Renal cortical epithelial cell (primary cell): ENCODE data around the gene DCLK1. TPM values are rescaled to one million over a fixed set of nuclear protein-coding genes. Genes with fewer than 3 reads are reported as not detected.
"Not testable (repeated sequence)": the region's sequence is repeated elsewhere in the genome, so short reads cannot be mapped to it uniquely, and the experiment has no call there.

ENCODE experiments used
- DNase-seq: peaks from one replicate; pipeline ENCODE4 v3.0.0-alpha.2; 2011; ENCODE audit warnings: low read depth
- total RNA-seq: library from RNA; depleted of rRNA; stranded (reverse); fragments of >200 nt; gene quantifications from 2 replicates; pipeline ENCODE4 v1.2.3, GENCODE V29; 2014

The DCLK1 gene
- total RNA-seq, 1 donor from 2014 or later, result 12.0 TPM

DNA sequence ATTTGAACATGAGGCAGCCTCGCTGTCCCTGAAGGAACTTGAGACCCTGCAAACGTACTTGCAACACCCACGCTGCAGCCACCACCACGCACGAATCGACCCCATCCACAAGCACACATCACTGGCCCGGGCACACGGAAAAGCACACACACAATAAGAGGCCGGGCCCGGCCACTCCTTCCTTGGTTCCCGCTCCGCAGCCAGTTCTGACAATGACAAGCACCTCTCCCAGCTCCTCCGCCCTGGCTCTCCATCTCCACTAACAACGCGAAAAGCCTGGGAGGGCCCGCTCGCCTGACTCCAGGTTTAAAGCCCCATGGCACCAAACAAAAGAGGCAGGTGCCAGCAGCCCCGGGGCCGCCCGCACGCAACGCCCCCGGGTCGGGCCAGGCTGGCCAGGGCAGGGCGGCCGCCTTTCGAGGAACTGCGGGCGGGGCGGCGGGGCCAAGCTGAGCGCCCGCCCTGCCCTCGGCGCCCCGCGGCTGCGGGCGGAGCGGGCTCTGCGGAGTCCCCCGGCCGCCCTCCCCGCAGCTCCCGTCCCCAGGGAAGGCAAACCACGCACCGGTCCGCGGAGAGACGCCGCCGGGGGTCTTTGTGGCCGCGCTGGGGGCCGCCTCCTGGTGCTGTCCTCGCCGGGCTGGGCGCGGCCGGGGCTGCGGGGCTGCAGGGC is 495 bp downstream of the DCLK1 start:
- DNase-seq, result no peak

DNA sequence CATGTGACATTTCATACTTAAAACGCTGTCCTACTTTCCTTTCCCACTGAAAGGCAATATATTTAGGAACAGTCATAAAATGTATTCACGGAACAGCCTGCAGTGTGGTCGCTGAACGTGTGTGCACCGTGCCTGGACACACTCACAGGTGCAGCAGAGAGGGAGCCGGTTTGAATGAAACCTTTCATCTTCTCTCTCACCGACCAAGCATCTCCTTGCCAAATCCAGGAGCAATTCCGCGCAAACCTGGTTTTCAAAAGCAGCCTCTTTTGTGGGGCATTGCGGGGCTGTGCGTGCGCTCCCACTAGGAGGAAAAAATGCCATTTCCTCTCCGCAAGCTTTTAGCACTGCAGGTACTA is 1.0 kb downstream of the DCLK1 start:
- DNase-seq, result no peak

DNA sequence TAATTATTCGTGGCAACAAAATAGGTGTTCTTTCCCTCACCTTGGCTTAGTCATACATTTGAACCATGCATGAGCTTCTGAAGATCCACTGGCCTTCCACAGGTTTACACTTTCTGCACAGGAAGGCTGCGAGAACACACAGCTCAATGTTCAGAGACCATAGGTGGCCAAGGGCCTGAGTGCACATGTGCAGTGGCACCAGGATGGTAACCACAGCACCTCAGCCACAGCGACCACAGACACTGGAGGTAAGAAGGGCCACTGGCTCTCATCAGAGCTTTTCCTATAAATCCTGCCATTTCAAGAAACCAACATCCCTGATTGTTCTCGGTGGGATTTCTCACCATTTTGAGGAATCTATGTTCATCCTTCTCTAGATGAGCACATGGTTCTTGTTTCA is 1.6 kb downstream of the DCLK1 start:
- DNase-seq, result no peak

DNA sequence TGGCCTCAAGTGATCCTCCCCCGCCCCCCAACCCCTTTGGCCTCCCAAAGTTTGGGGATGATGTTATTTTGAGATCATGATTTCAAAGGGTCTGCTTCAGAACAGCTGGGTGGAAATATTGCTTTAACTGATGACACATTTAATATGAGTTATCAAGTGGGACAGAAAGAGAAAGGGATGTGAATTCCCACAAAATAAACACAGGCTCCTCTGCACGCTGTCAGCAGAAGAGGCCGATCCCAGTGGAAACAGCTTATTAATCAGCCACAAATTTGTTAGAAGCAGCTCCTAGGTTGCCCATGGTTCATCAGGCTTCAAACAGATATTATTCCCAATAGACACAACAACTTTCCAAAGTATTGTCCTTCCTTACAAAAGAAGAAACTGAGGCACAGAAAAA is 4.7 kb downstream of the DCLK1 start:
- DNase-seq, result no peak

DNA sequence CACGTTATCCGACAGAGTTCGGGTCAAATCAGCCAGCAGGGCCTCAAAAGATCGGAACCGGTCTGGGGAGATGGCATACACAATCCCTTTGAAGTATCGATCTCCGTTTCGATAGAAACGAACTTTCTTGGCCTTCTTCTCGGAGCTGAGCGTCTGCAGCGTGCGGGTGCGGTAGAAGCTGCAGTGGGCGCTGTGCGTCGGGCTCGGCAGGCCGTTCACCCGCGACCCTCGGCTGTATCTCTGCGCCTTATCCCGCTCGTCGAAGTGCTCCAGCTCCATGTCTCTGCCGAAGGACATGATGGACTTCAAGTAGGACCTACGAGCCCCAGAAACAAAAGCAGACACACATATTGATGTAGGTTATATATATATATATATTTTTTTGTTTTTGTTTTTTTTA is 5.3 kb downstream of the DCLK1 start:
- DNase-seq, result no peak

DNA sequence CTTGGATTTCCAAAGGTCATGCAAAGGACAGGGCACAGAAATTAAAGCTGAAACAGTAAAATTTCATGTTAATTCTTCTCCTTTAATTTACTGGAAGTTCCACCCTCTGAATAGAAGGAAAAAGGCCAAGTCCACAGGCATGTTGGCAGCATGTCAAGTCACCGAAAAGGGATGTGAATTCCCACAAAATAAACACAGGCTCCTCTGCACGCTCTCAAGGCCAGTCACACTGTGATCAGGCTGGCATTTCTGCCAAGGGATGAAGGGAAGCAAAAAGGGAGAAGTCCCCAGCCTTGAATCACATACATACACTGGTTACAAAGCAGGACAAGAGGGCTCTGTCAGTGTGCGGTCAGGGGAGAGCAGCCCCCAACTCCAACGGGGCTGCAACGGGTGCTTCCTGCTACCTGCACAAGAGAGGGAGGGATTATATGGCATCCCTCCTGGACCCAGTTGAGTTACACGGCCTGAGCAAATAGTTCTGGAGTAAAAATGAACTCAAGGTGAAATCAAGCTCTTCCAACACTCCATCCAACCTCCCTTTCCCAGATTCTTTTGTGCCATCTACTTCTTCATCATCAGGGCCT is 6.9 kb downstream of the DCLK1 start:
- DNase-seq, result peak; percentile 68

DNA sequence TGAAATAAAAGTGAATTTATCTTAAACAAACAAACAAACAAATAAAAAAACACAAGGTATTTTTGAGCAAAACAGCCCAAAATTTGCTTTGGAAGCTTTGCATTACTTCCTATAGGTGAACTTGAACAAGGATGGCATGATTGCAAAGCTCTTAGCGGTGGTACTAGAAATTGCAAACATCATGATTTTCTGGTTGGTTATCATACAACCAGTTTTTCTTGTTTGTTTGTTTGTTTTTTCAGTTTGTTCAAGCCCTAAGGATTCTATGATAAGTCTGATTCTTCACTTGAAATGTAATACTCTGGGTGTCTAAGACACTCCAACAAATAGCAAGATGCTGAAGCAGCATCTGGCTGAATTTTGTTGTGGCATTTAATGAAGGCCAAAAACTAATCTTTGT is 15.9 kb downstream of the DCLK1 start:
- no peak for DNase-seq

DNA sequence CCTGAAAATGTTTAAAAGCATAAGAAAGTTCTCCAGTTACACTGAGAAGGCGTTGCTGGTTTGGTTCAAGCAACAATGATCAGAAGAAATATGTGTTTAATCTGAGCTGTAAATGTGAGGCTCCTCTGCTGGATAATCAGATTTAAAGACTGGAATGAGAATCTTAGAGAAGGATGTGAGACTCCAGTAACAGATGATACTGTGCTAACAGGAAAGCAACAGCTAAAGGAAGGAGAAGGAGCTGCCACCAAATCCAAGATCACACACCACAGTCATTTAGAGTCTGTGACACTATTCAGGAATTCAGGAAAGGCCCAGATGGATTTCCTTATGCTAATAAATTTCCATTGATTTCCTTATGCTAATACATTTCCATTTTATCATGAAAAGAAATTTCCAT is 16.9 kb downstream of the DCLK1 start:
- no peak for DNase-seq

DNA sequence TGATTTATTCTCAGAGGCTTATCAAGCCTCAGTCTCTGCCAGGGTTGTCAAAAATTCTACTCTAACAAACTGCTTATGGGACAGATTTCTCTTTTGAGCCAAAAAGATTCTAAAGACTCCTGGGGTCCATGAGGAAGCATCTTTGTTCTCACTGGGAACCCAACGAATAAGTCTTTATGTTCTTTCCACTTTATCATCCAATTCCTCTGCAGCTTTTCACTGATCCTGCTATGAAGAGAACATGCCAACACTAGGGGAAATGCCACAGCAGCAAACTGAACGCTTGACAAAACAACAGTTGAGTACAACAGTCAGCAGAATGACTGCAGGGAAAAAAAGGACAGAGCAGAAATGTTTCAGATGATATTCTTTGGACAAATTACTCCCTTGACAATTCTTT is 22.2 kb downstream of the DCLK1 start:
- DNase-seq, result no peak

DNA sequence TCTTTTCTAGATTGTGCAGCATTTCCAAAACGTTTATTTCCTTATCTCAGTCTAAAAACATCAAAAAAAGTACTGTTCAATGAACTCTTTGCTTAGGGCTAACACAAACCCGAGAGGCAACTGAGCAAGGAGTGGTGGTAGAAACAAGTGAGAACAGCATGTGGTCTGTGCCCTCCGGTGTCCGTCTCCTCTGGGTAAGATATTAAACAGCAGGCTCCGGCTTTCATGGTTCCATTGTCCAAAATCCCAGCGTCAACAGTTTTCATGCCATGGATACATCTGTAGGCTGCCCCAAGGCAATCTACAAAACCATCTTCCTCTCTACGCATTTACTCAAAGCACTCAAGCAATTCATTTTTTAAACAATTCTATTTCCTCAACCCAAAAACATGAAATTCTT is 22.8 kb downstream of the DCLK1 start:
- no peak for DNase-seq

DNA sequence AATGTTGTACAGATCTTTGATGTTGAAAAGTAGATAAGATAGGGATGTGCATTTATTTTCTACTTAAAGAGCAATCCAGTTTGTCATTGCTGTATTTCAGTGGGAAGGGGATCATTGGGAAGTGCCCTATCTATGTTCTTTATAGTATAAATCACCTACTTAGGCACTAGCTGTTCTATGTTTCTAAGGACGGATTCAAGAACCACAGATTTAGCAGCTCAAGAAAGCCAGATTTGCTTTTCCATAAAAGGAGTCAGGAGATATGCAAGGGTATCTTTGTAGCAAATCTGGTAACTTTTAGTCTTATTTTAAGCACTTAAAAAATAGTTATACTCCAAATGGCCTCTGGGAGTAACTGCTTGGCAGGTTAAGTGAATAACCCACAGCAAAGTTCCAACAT is 23.7 kb downstream of the DCLK1 start:
- no peak for DNase-seq

DNA sequence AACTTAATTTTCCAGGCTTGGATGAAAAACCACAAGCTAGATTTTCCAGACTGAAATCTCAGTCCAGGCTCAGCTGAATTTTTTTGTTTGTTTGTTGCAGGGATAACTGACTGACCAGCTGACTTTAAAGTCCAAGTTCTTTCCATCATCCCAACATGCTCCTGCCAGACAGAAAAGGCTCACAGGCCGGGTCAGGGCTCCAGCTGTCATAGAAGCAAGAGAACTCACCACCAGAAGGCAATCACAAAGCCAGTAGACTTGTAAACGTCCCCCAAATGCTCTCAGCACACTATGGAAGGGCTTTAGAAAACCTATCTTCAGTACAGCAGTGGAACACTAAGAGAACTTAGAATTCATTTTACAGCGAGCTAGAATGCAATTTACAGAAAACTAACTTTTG is 25.5 kb downstream of the DCLK1 start:
- DNase-seq, result no peak

DNA sequence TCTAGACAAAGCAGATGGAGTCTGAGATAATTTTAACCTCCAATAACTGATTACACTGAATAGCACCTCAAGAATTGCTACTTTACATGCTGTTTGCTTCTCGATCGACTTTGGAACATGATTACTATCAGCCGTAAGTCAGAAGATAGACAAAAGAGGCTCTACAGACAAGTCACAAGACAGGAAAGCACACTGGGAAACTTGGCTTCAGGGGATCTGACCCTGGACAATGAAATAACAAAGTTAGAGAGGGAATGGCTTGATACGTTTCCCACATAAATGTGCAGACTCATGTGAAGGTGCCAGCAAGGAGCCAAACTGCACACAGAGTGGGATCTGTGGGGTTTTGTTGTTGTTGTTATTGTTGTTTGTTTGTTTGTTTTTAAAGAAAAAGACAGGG is 28.5 kb downstream of the DCLK1 start:
- DNase-seq, result no peak

DNA sequence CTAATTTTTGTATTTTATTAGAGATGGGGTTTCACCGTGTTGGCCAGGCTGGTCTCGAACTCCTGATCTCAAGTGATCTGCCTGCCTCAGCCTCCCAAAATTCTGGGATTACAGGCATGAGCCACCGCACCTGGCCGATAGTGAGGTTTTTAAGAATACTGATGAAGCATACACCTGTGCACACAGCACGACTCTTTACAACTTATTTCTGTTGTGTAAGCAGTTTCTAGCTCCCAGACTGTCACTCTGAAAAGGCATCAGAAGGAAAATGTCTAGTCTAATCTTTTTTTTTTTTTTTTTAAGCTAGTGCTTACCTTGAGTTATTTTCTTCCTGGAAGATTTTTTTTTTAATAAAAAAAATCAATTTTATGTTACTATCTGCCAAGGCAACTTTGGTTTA is 29.3 kb downstream of the DCLK1 start:
- not testable (repeated sequence) for DNase-seq

DNA sequence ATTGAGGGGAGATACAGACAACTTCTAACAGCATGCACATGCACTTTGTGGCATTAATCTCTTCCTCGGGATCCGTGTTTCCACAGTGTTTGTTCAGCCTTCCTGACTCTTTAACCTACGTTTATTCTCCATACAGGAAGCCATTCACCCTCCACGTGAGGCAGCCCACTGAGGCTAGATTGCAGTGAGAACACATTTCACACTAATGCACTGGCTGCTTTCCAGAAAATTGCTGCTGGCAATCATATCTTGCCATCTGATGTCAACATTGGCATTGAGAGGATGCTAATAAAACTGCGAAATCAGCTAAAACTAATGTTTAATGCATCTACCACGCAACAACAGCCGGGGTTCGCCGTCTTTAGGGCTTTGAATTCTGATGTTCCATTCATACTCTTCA is 30.0 kb downstream of the DCLK1 start:
- DNase-seq, result no peak

DNA sequence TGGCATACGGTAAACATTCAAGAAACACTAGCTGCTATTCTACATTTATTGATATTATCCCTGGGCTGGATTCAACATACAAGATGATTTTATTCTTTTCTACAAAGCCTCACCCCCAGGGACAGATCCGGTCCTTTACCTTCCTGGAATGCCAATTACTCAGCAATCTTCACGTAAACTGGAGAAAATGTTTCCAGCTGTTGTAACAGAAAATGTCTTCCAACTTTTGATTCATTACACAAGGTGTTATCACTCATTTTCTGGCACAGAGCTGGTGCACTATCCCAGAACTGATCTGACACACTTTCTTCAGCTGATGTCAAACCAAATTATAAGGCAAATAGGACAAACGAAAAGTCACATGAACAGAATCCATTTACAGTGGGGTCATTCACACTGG is 33.1 kb downstream of the DCLK1 start:
- DNase-seq, result peak; percentile 19

DNA sequence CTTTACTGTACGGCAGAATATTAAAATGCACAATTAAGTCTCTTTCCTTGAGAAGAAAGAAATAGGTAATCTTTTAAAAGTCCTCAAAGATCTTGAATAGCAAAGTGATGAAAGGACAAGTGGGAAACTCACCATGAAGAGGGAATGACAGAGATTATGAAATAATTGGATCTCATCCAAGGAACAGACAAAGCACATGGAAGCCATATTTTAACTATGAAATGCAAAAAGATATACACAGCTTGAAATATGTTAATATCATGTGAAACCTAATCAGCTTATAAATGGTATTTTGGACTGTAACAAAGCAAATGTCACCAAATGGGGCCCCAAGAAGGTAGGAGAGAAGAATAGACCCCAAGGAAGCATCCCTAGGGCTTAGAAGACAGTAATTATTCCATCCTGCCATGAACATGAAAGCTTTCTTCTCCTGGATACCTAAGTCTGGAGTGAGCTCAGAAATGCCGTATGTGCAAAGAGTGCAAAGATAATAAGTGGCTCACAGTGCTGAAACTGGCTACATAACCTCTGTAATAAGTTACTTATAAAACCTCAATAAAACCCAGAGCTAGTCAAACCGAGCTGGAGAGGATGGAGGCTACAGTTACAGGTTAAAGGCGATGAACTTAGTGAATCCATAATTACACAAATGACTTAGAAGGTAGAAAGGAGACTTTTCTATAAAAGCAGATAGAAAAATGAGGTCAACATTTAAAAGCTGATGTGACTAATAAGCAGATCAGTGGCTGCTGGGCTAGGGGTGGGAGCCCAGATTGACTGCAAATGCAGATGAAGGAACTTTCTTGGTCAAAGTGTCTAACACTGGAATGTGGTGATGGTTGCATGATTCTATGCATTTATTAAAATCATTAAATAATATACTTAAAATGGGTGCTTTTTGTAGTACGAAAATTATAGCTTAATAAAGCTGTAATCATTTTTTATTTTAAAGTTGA is 34.4 kb downstream of the DCLK1 start:
- DNase-seq, result peak; percentile 91

DNA sequence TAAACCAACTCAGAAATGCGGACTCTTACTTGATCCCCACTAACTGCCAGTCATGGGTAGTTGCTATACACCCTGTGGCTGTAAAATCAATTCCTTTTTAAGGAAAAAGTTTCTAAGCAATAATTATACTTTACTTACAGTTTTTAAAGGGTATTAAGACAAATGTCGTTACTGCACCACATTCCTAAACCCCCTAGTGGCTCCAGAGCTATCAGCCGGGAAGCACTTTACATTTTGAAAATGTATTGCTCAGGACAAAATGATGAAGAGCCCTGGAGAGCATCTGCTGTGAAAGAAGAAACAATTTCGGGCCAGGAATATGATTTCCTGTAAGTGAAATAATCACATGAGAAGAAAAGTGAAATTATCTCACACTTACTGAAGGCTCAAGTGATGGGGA is 36.7 kb downstream of the DCLK1 start:
- DNase-seq, result no peak

DNA sequence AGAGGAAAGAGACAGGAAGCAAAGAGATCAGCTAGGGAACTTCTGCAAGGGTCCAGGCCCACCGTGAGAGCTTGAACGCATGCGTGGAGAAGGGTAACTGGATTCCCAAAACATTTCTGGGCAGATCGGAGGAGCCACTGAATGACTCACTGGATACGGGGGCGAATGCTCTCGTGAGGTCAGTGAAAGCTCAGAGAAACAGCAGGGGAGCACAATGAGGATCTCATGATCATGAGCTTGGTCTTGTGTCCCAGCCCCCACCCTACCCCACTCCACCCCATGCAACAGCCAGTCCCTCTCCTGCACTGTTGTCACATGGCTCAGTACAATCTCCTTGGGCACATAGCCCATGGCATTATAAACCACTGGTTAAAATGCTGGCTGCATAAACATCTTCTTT is 40.6 kb downstream of the DCLK1 start:
- no peak for DNase-seq

DNA sequence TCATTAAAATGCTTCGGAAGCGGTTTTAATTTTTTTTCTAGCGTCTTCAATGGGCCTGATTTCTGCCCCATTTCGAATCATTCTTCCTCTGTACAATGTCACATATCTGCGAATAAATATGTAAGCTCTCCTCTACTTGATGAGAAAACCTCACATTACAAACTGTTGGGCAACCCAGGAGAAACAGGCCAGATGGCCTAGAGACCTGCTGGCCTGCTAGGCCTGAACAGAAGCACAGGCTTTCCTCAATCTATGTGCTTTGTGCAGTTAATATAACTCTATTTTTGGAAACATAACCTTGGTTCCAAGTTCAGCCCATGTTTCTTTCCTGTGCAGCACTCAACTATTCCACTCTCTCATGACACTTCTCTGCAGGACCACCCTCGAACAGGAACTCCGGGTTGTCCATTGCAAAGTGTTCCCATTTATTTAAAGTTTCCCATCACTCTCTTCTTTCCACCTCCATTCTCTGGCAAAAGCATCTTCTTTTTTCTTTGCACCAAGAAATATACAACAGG is 42.0 kb downstream of the DCLK1 start:
- DNase-seq, result no peak

DNA sequence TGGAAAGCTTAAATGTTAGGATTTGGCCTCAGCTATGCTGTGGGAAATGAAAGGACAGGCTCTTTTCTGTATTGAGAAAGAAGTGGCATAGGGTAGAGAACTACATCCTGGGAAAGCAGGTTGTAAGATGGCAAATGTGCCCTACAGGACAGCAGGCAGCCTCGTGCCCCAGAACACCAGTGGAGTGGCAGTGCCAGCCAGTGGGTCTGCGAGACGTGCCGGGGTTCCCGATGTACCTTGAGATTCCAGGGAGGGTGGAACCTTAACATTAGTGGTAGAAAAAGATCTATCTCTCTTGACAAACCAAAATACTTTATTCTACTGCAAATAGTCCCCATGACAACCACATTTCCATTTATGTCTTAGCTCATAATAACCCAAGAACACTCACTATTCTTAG is 42.7 kb downstream of the DCLK1 start:
- DNase-seq, result no peak

DNA sequence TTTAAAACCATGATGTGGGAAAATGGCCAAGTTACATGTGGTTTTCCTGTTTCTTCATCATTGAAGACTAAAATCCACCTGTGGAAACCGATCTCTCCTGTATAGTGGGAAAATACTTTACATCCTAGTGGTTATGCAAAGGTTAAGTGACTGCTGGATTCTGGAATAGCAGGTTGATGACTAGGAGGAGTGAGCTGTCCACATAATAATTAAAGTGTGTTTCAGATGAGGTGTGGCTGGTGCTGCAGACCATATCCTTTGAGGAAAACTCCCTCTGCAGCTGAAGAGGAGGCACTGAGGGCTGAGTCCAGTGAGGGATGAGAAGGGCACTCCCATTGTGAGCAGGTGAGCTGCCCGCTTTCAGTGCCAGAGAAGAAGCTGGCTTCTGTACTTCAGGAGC is 43.2 kb downstream of the DCLK1 start:
- DNase-seq, result peak; percentile 83

DNA sequence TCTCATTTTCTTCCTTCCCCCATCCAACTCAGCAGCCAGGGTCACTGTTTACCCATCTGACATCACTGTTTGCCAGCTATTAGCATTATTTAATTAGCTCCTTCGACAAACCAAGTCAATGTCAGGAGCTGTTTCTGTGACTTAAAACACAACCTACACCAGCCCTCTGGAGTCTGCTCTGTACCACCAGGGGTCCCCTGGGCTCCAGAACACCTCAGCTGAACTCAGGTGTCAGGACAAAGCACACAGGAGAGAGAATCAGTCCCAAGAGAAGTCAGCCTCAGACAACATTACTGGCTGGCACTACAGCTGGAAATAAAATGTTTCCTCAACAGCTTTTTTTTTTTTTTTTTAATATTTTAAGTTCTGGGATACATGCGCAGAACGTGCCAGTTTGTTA is 45.1 kb downstream of the DCLK1 start:
- DNase-seq, result no peak
